ENCODE data around the gene AIF1.

AIF1 gene

DNA sequence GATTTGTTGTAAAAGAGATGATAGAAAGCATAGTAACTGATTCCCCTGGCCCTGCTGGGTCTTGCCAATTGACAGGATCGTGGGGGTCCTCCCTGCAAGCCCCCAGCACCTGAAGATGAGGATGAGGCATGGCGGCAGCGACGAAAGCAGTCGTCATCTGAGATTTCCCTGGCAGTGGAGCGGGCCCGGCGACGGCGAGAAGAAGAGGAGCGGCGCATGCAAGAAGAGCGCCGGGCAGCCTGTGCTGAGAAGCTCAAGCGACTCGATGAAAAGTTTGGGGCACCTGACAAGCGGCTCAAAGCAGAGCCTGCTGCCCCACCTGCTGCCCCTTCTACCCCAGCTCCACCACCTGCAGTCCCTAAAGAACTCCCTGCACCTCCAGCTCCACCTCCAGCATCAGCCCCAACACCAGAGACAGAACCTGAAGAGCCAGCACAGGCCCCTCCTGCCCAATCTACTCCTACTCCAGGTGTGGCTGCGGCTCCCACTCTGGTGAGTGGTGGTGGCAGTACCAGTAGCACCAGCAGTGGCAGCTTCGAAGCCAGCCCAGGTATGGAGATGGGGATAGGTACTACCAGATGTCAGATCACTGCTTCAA is 12.8 kb downstream of the AIF1 start:
- Histone ChIP-seq H3K27me3 (ENCODE audit: control insufficient read depth, low read length) (no peaks in the 10 kb centered on the region), H3K9me3 (ENCODE audit: control insufficient read depth, insufficient read depth, low read length) (no peaks in the 10 kb centered on the region), H4K20me1 (ENCODE audit: control insufficient read depth, insufficient read depth, low read depth, low read length) (peaks cover 5% of the 10 kb centered on the region; the same call in 1 of the 2 replicates), H3K79me2 (ENCODE audit: control insufficient read depth, low read length) (peaks cover 68% of the 10 kb centered on the region), H3K36me3 (ENCODE audit: control insufficient read depth, low read length) (peaks cover 100% of the 10 kb centered on the region), H3K9me2 (replicated peaks; ENCODE audit: control insufficient read depth, low read length) (no peaks in the 10 kb centered on the region), H3K27ac (ENCODE audit: low read depth, low read length) (no peak overlapping the region), H3K4me2 (ENCODE audit: low read length) (no peak overlapping the region), H3F3A (ENCODE audit: control insufficient read depth, insufficient read depth) (0 out of 2 replicates have a peak, but pooled peaks cover 2% of the 10 kb centered on the region), H3K4me3 (ENCODE audit: low read length) (no peak overlapping the region), H3K4me1 (ENCODE audit: control insufficient read depth, low read length) (peaks cover 1% of the 10 kb centered on the region)
- TF ChIP-seq, protein P1, sequence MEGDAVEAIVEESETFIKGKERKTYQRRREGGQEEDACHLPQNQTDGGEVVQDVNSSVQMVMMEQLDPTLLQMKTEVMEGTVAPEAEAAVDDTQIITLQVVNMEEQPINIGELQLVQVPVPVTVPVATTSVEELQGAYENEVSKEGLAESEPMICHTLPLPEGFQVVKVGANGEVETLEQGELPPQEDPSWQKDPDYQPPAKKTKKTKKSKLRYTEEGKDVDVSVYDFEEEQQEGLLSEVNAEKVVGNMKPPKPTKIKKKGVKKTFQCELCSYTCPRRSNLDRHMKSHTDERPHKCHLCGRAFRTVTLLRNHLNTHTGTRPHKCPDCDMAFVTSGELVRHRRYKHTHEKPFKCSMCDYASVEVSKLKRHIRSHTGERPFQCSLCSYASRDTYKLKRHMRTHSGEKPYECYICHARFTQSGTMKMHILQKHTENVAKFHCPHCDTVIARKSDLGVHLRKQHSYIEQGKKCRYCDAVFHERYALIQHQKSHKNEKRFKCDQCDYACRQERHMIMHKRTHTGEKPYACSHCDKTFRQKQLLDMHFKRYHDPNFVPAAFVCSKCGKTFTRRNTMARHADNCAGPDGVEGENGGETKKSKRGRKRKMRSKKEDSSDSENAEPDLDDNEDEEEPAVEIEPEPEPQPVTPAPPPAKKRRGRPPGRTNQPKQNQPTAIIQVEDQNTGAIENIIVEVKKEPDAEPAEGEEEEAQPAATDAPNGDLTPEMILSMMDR (IDR thresholded peaks at IDR 0.05; ENCODE audit: low read depth, low read length, poor library complexity, severe bottlenecking) = no peak
- no peak for TF ChIP-seq EZH2phosphoT487 (IDR thresholded peaks at IDR 0.05; ENCODE audit: borderline replicate concordance, low read length)

DNA sequence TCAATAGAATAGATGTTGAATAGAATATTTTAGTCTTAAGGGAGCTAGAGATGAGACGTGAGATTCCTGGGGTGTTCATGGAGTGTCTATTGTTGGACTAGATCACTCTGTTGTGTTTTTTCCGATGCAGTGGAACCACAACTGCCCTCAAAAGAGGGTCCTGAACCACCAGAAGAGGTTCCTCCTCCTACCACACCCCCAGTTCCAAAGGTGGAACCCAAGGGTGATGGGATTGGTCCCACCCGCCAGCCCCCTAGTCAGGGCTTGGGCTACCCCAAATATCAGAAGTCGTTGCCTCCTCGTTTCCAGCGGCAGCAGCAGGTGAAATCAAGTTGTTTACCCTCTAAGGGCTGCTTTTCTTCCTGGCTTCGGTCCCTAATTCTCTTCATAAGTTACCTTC is 14.0 kb downstream of the AIF1 start:
- no peaks in the 10 kb centered on the region for H3K27me3 ChIP-seq (ENCODE audit: control insufficient read depth, low read length)
- peaks cover 4% of the 10 kb centered on the region; the same call in 1 of the 2 replicates for H4K20me1 ChIP-seq (ENCODE audit: control insufficient read depth, insufficient read depth, low read depth, low read length)
- H3K9me2 ChIP-seq (replicated peaks; ENCODE audit: control insufficient read depth, low read length) = no peaks in the 10 kb centered on the region
- TF ChIP-seq EZH2phosphoT487 (IDR thresholded peaks at IDR 0.05; ENCODE audit: borderline replicate concordance, low read length) = no peak
- TF ChIP-seq, protein P1 (IDR thresholded peaks at IDR 0.05; ENCODE audit: low read depth, low read length, poor library complexity, severe bottlenecking) = no peak
- H3F3A ChIP-seq (ENCODE audit: control insufficient read depth, insufficient read depth) = peaks cover 8% of the 10 kb centered on the region; the same call in 1 of the 2 replicates
- H3K4me3 ChIP-seq (ENCODE audit: low read length) = no peak overlapping the region
- H3K36me3 ChIP-seq (ENCODE audit: control insufficient read depth, low read length) = peaks cover 100% of the 10 kb centered on the region
- H3K27ac ChIP-seq (ENCODE audit: low read depth, low read length) = no peak overlapping the region
- H3K4me2 ChIP-seq (ENCODE audit: low read length) = no peak overlapping the region
- H3K4me1 ChIP-seq (ENCODE audit: control insufficient read depth, low read length) = no peaks in the 10 kb centered on the region
- H3K79me2 ChIP-seq (ENCODE audit: control insufficient read depth, low read length) = peaks cover 61% of the 10 kb centered on the region
- no peaks in the 10 kb centered on the region for H3K9me3 ChIP-seq (ENCODE audit: control insufficient read depth, insufficient read depth, low read length)

DNA sequence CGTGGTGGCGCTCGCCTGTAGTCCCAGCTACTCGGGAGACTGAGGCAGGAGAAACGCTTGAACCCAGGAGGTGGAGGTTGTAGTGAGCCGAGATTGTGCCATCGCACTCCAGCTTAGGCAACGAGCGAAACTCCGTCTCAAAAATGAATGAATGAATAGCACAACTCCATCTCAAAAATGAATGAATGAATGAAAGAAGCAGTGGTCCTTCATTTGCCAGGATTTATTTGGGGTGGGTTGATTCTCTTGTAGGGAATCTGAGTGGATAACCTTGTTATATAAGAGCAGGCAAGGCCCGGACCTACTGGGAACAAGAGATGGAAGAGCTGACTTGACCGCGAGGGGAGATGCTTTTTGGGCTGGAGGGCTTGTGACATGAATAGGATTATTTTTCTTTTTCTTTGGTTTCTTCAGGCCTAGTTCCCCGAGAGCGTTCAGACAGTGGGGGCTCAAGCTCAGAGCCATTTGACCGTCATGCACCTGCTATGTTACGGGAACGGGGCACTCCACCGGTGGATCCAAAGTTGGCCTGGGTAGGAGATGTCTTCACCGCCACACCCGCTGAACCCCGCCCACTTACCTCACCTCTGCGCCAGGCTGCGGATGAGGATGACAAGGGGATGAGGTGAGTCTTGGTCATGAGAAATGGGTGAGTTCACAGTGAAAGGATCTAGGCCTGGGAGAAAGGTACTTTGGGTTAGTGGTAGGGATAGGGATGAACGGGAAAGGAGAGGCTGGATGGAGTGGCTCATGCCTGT is 15.3 kb downstream of the AIF1 start:
- Histone ChIP-seq H3K4me3 (ENCODE audit: low read length) (no peak overlapping the region), H3K4me2 (ENCODE audit: low read length) (no peak overlapping the region), H4K20me1 (ENCODE audit: control insufficient read depth, insufficient read depth, low read depth, low read length) (peaks cover 4% of the 10 kb centered on the region; the same call in 1 of the 2 replicates), H3K27ac (ENCODE audit: low read depth, low read length) (no peak overlapping the region), H3F3A (ENCODE audit: control insufficient read depth, insufficient read depth) (peaks cover 18% of the 10 kb centered on the region; the same call in 1 of the 2 replicates), H3K27me3 (ENCODE audit: control insufficient read depth, low read length) (no peaks in the 10 kb centered on the region), H3K79me2 (ENCODE audit: control insufficient read depth, low read length) (peaks cover 50% of the 10 kb centered on the region), H3K4me1 (ENCODE audit: control insufficient read depth, low read length) (no peaks in the 10 kb centered on the region), H3K9me3 (ENCODE audit: control insufficient read depth, insufficient read depth, low read length) (no peaks in the 10 kb centered on the region), H3K9me2 (replicated peaks; ENCODE audit: control insufficient read depth, low read length) (no peaks in the 10 kb centered on the region), H3K36me3 (ENCODE audit: control insufficient read depth, low read length) (peaks cover 100% of the 10 kb centered on the region)
- TF ChIP-seq, protein P1 (IDR thresholded peaks at IDR 0.05; ENCODE audit: low read depth, low read length, poor library complexity, severe bottlenecking) = no peak

Data from DOHH2 (cell line).